Ovary (tissue), 3 donors: ENCODE data around the gene NAP1L5.

ENCODE experiments used
- CTCF ChIP-seq, 3 donors: fragments of 450-650 bp in 2 of 3; fragments of 200-600 bp in 1 of 3; IDR thresholded peaks; one replicate each; pipeline versions ENCODE4 v1.5.1 to v1.8.0; 2016 to 2022; ENCODE audit warnings: antibody characterized with exemption in 3 of 3, mild to moderate bottlenecking in 1 of 3
- POLR2A ChIP-seq: fragments of 450-650 bp; IDR thresholded peaks from one replicate; pipeline ENCODE4 v1.6.1; 2017; ENCODE audit warnings: antibody characterized with exemption, mild to moderate bottlenecking, moderate library complexity
- donor health status: DM: no; HTN: no; CAD: no.

GRCh38 chr4:88681209-88681608 is 16.4 kb downstream of the NAP1L5 start:
- TF ChIP-seq CTCF (IDR thresholded peaks at IDR 0.05) (no peak), POLR2A (no peak)
